Activated T-cell treated with anti-CD3 and anti-CD28 coated beads, Interleukin-2, amount 50 U/mL, for 24 hours (primary cell): ENCODE results near the gene RAB1B.
"Not testable (repeated sequence)": the region's sequence is repeated elsewhere in the genome, so short reads cannot be mapped to it uniquely, and the experiment has no call there.

Source experiments
- DNase-seq: peaks from one replicate; pipeline ENCODE4 v3.0.0-alpha.2; 2020
- H3K27ac Mint-ChIP-seq: 2 replicates; pipeline ENCODE4 v1.8.0; 2020; ENCODE audit warnings: mild to moderate bottlenecking, mixed read lengths
- H3K27me3 Mint-ChIP-seq: 2 replicates; pipeline ENCODE4 v1.8.0; 2020; ENCODE audit warnings: mixed read lengths
- H3K36me3 Mint-ChIP-seq: 2 replicates; pipeline ENCODE4 v1.8.0; 2020; ENCODE audit warnings: low read depth, mixed read lengths
- H3K4me1 Mint-ChIP-seq: 2 replicates; pipeline ENCODE4 v1.8.0; 2020; ENCODE audit warnings: low read depth, mixed read lengths
- H3K4me3 Mint-ChIP-seq: 2 replicates; pipeline ENCODE4 v1.8.0; 2020; ENCODE audit warnings: mild to moderate bottlenecking, moderate library complexity, mixed read lengths
- H3K9me3 Mint-ChIP-seq: 2 replicates; pipeline ENCODE4 v1.8.0; 2020; ENCODE audit warnings: mixed read lengths

RAB1B gene

DNA sequence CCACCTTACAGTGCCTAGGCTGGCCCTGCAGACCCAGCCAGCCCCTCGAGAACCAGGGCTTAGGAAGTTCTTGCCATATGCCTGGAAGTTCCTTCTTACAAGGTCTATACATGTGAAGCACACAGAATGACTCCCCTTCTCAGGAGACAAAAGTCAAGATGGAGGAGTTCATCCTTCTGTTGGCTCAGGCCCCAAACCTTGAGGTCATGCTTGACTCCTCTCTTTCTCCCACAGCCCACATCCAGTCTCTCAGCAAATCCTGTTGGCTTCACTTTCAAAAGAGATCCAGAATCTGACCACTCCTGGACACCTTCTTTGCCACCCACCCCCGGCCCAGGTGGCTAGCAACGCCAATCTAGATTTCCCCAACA, 50.1 kb downstream of the RAB1B start:
- Mint-ChIP-seq H3K4me3 (no peak overlapping the region), H3K9me3 (no peaks in the 10 kb centered on the region), H3K4me1 (peaks cover 58% of the 10 kb centered on the region), H3K27ac (peak overlapping the region; percentile 94), H3K36me3 (no peaks in the 10 kb centered on the region), H3K27me3 (no peaks in the 10 kb centered on the region)
- no peak for DNase-seq

GRCh38 chr11:66320289-66320688, 51.9 kb downstream of the RAB1B start:
- DNase-seq, H3K27me3 Mint-ChIP-seq, H3K4me3 Mint-ChIP-seq, H3K9me3 Mint-ChIP-seq, H3K27ac Mint-ChIP-seq, H3K36me3 Mint-ChIP-seq: not testable (repeated sequence)
- H3K4me1 Mint-ChIP-seq, result peaks cover 51% of the 10 kb centered on the region

DNA sequence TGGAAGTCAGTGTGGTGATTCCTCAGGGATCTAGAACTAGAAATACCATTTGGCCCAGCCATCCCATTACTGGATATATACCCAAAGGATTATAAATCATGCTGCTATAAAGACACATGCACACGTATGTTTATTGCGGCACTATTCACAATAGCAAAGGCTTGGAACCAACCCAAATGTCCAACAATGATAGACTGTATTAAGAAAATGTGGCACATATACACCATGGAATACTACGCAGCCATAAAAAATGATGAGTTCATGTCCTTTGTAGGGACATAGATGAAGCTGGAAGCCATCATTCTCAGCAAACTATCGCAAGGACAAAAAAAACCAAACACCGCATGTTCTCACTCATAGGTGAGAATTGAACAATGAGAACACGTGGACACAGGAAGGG, 52.3 kb downstream of the RAB1B start:
- H3K4me3 Mint-ChIP-seq, H3K27ac Mint-ChIP-seq, H3K27me3 Mint-ChIP-seq, H3K36me3 Mint-ChIP-seq, H3K9me3 Mint-ChIP-seq, DNase-seq: not testable (repeated sequence)
- peaks cover 51% of the 10 kb centered on the region for H3K4me1 Mint-ChIP-seq

DNA sequence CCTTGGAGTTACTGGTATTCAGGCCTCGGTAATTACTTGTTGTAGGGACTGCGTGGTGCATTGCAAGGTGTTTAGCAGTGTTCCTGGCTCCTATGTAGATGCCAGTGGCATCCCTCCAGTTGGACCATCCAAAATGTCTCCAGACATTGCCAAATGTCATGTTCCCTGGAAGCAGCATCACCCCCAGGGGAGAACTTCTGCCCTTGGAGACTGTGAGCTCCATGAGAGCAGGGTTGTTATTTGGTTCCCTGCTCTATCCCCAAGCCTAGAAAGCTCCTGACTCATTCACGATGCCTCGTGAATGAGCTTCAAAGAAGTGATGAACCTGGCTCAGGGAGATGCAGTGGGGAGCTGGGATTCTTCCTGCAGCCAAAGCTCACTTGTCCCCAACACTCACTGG, 53.2 kb downstream of the RAB1B start:
- no peaks in the 10 kb centered on the region for H3K36me3 Mint-ChIP-seq
- DNase-seq, result no peak
- H3K4me3 Mint-ChIP-seq, result no peak overlapping the region
- H3K27me3 Mint-ChIP-seq, result no peaks in the 10 kb centered on the region
- no peaks in the 10 kb centered on the region for H3K9me3 Mint-ChIP-seq
- no peak overlapping the region for H3K27ac Mint-ChIP-seq
- H3K4me1 Mint-ChIP-seq, result peaks cover 53% of the 10 kb centered on the region

GRCh38 chr11:66322732-66323427, 54.4 kb downstream of the RAB1B start:
- DNase-seq, result no peak
- H3K27me3 Mint-ChIP-seq, result no peaks in the 10 kb centered on the region
- no peaks in the 10 kb centered on the region for H3K36me3 Mint-ChIP-seq
- peaks cover 56% of the 10 kb centered on the region for H3K4me1 Mint-ChIP-seq
- no peak overlapping the region for H3K4me3 Mint-ChIP-seq
- H3K27ac Mint-ChIP-seq, result no peak overlapping the region
- H3K9me3 Mint-ChIP-seq, result no peaks in the 10 kb centered on the region

DNA sequence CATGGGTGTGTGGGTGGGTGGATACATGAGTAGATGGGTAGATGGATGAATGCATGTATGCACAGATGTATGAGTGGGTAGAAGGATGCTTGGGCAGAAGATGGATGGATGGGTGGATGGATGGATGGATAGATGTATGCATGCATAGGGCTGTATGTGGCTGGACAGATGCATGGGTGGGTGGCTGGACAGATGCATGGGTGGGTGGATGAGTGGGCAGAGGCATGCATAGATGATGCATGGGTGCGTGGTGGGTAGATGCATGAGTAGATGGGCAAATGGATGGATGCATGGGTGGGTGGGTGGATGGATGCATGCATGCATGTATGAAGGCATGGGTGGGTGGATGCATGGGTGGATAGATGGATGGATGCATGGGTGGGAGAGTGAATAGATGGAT, 55.2 kb downstream of the RAB1B start:
- Mint-ChIP-seq H3K36me3 (no peaks in the 10 kb centered on the region), H3K27me3 (no peaks in the 10 kb centered on the region), H3K4me1 (peaks cover 56% of the 10 kb centered on the region), H3K27ac (no peak overlapping the region), H3K9me3 (no peaks in the 10 kb centered on the region), H3K4me3 (no peak overlapping the region)
- DNase-seq, result no peak

- Mint-ChIP-seq H3K36me3 (no peaks in the 10 kb centered on the region), H3K9me3 (no peaks in the 10 kb centered on the region), H3K27me3 (no peaks in the 10 kb centered on the region), H3K4me3 (no peak overlapping the region), H3K27ac (peak overlapping the region; percentile 38), H3K4me1 (peaks cover 51% of the 10 kb centered on the region)
- no peak for DNase-seq
These were observed 56.2 kb downstream of the RAB1B start for GRCh38 chr11:66324664-66325063.

GRCh38 chr11:66325263-66325671, 56.8 kb downstream of the RAB1B start:
- H3K27ac Mint-ChIP-seq, result peak overlapping the region; percentile 64
- H3K9me3 Mint-ChIP-seq, result no peaks in the 10 kb centered on the region
- H3K36me3 Mint-ChIP-seq, result no peaks in the 10 kb centered on the region
- no peak overlapping the region for H3K4me3 Mint-ChIP-seq
- peaks cover 48% of the 10 kb centered on the region for H3K4me1 Mint-ChIP-seq
- no peaks in the 10 kb centered on the region for H3K27me3 Mint-ChIP-seq
- no peak for DNase-seq

GRCh38 chr11:66326261-66327111, 58.0 kb downstream of the RAB1B start:
- Mint-ChIP-seq H3K27ac (peak overlapping the region; percentile 64), H3K4me3 (no peak overlapping the region), H3K4me1 (peaks cover 48% of the 10 kb centered on the region), H3K9me3 (no peaks in the 10 kb centered on the region), H3K27me3 (no peaks in the 10 kb centered on the region), H3K36me3 (no peaks in the 10 kb centered on the region)
- peak; percentile 66 for DNase-seq
